ENCODE data around the gene F8. TPM values are rescaled to one million over a fixed set of nuclear protein-coding genes. Genes with fewer than 3 reads are reported as not detected.

Gene F8
- total and polyA plus RNA-seq, 8 donors, result 0.29 to 7.1 (median 3.7) TPM

DNA sequence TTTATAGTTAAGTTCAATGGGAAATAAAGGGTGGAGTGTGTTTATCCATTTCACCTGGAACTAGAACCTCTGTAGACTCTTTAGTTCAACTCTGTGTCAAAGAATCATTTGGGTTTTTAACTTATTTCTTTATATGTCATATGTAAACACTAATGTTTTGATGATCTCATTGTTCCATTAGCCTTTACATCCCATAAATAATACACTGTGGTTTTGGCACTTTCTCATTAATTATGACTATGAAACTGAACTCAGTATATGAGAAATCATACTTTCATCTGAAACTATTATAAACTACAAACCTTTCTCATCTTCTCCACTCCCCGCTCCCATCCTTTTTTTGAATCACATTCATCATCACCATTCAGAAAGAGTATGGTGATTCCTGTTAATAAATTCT, 31.0 kb downstream of the F8 start:
- no peak overlapping the region for H3K4me3 ChIP-seq
- H3K27ac ChIP-seq, result no peak overlapping the region
- H3K36me3 ChIP-seq, result no peaks in the 10 kb centered on the region
- no peaks in the 10 kb centered on the region for H3K27me3 ChIP-seq
- DNase-seq, result no peak
- 84 to 92% (median 90%) methylated on average over 1 of the region's 1 CpG for WGBS, 5 donors
- intact Hi-C loops (cut with DNase I; ENCODE audit: low total_unique reads), result no loop called here
- no peaks in the 10 kb centered on the region for H3K9me3 ChIP-seq
- TF ChIP-seq POLR2AphosphoS5 (IDR thresholded peaks at IDR 0.05) (no peak), EP300 (IDR thresholded peaks at IDR 0.05) (no peak), POLR2A (IDR thresholded peaks at IDR 0.05) (no peak)
- no peaks in the 10 kb centered on the region for H3K4me1 ChIP-seq

DNA sequence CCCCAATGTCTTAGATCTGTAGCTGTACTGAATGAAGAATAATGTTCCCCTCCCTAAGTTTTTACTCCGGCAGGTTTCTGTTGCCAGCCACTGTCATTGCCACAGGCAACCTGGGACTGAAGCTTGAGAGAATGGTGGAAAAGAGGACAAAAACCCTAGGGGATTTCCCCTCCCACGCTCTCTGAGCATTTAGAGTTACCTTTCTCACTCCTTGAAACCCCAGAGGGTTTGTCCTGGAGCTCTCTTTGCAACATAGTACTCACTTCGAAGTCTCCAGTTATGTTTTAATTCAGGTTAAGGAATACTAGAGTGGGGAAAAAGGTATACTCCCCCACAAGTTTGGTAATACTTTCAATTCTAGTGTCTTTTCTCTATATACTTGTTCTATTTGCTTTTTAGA, 31.5 kb downstream of the F8 start:
- Histone ChIP-seq H3K9me3 (no peaks in the 10 kb centered on the region), H3K36me3 (no peaks in the 10 kb centered on the region), H3K27me3 (no peaks in the 10 kb centered on the region), H3K4me3 (no peak overlapping the region), H3K27ac (no peak overlapping the region), H3K4me1 (no peaks in the 10 kb centered on the region)
- TF ChIP-seq POLR2A (IDR thresholded peaks at IDR 0.05) (no peak), EP300 (IDR thresholded peaks at IDR 0.05) (no peak), POLR2AphosphoS5 (IDR thresholded peaks at IDR 0.05) (no peak)
- TF ChIP-seq, protein P1, sequence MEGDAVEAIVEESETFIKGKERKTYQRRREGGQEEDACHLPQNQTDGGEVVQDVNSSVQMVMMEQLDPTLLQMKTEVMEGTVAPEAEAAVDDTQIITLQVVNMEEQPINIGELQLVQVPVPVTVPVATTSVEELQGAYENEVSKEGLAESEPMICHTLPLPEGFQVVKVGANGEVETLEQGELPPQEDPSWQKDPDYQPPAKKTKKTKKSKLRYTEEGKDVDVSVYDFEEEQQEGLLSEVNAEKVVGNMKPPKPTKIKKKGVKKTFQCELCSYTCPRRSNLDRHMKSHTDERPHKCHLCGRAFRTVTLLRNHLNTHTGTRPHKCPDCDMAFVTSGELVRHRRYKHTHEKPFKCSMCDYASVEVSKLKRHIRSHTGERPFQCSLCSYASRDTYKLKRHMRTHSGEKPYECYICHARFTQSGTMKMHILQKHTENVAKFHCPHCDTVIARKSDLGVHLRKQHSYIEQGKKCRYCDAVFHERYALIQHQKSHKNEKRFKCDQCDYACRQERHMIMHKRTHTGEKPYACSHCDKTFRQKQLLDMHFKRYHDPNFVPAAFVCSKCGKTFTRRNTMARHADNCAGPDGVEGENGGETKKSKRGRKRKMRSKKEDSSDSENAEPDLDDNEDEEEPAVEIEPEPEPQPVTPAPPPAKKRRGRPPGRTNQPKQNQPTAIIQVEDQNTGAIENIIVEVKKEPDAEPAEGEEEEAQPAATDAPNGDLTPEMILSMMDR (IDR thresholded peaks at IDR 0.05), result no peak
- 58 to 85% (median 76%) methylated on average over 3 of the region's 3 CpGs for WGBS, 5 donors
- intact Hi-C loops (cut with DNase I; ENCODE audit: low total_unique reads), result no loop called here
- DNase-seq, result no peak

DNA sequence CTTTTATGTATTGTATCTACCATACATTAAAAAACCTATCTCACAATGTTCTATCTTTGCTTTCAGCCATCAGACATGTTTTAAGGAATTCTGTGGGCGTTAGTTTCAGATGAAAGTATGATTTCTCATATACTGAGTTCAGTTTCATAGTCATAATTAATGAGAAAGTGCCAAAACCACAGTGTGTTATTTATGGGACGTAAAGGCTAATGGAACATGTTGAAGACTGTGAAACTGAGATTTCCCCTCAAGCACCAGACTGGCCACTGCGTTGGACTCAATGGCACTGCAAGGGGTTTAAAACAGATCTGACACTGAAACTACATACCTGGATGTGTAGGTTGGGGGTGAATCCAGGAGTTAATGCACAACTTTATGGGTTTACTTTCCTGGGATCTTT, 32.0 kb downstream of the F8 start:
- Histone ChIP-seq H3K9me3 (no peaks in the 10 kb centered on the region), H3K27me3 (no peaks in the 10 kb centered on the region), H3K4me3 (no peak overlapping the region), H3K4me1 (no peaks in the 10 kb centered on the region), H3K27ac (no peak overlapping the region), H3K36me3 (no peaks in the 10 kb centered on the region)
- DNase-seq, result no peak
- WGBS, 5 donors, result 62 to 86% (median 79%) methylated on average over 3 of the region's 3 CpGs
- intact Hi-C loops (cut with DNase I; ENCODE audit: low total_unique reads), result no loop called here
- TF ChIP-seq EP300 (IDR thresholded peaks at IDR 0.05), result no peak
- TF ChIP-seq POLR2AphosphoS5 (IDR thresholded peaks at IDR 0.05), result no peak
- TF ChIP-seq, protein P1 (IDR thresholded peaks at IDR 0.05), result no peak
- TF ChIP-seq POLR2A (IDR thresholded peaks at IDR 0.05), result no peak

DNA sequence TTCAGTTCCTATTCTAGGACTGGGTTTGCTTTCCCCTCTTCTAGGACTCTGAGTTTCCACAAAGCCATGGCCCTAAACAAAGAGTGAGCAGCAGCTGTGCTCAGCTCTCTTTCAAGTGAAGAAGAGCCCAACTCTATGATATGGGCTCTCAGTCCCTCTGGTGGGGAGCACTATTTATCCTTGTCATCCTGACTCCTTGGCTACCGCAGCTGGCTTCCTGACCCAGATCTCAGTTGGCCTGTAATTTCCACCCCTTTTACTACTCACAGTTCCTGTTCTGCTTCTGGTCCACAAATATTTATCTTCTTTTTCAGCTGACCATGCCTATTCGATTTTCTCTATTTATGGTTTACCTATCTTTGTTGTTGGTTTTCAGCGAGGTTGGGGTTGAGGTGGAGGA, 33.8 kb downstream of the F8 start:
- H3K27ac ChIP-seq, result no peak overlapping the region
- no peaks in the 10 kb centered on the region for H3K4me1 ChIP-seq
- DNase-seq, result no peak
- H3K4me3 ChIP-seq, result no peak overlapping the region
- WGBS, 5 donors, result 41 to 69% (median 43%) methylated on average over 3 of the region's 3 CpGs
- intact Hi-C loops (cut with DNase I; ENCODE audit: low total_unique reads), result no loop called here
- H3K36me3 ChIP-seq, result no peaks in the 10 kb centered on the region
- H3K9me3 ChIP-seq, result no peaks in the 10 kb centered on the region
- TF ChIP-seq EP300 (IDR thresholded peaks at IDR 0.05), result no peak
- no peak for TF ChIP-seq POLR2AphosphoS5 (IDR thresholded peaks at IDR 0.05)
- TF ChIP-seq POLR2A (IDR thresholded peaks at IDR 0.05), result no peak
- TF ChIP-seq, protein P1 (IDR thresholded peaks at IDR 0.05), result no peak
- no peaks in the 10 kb centered on the region for H3K27me3 ChIP-seq

DNA sequence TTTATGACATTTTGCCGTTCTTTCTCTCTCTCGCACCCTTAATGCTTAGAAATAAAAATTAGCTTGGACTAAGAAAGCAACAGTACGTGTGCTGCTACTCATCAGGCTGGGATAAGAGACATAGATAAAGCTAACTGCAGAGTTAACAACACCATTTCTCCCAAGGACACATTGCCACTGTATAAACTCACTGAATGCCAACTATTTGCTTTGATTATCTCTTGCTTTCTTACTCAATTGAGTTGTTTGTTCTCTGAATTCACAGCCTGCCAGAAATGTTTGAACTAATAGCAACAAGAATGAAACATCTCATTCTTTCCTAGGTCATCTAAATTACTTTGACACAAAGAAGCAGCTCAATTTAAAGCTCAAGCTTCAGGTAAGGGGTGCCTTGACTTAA, 34.6 kb downstream of the F8 start:
- Histone ChIP-seq H3K4me1 (no peaks in the 10 kb centered on the region), H3K36me3 (no peaks in the 10 kb centered on the region), H3K27me3 (no peaks in the 10 kb centered on the region), H3K9me3 (no peaks in the 10 kb centered on the region), H3K4me3 (no peak overlapping the region), H3K27ac (no peak overlapping the region)
- DNase-seq, result no peak
- 23 to 57% (median 50%) methylated on average over 3 of the region's 3 CpGs for WGBS, 5 donors
- TF ChIP-seq POLR2A (IDR thresholded peaks at IDR 0.05) (no peak), POLR2AphosphoS5 (IDR thresholded peaks at IDR 0.05) (no peak), EP300 (IDR thresholded peaks at IDR 0.05) (no peak)
- TF ChIP-seq, protein P1 (IDR thresholded peaks at IDR 0.05), result no peak
- intact Hi-C loops (cut with DNase I; ENCODE audit: low total_unique reads), result no loop called here
